H1 (cell line): Measurements from ENCODE around the gene CAPN2. TPM values are rescaled to one million over a fixed set of nuclear protein-coding genes. Genes with fewer than 3 reads are reported as not detected.

Experiments used
- CTCF ChIA-PET: fragments of 300-600 bp; sonication (Branson Sonifier 250); formaldehyde crosslinking; loops from one replicate; lab custom pipeline; 2021; ENCODE audit not compliant: partially characterized antibody; lab: Charles Lee
- POLR2A ChIA-PET: fragments of 300-600 bp; sonication (Branson Sonifier 250); formaldehyde crosslinking; loops from one replicate; lab custom pipeline; 2021; ENCODE audit warnings: inconsistent platforms; ENCODE audit not compliant: partially characterized antibody; lab: Charles Lee
- DNase-seq, 2 experiments: peaks; one replicate each; pipeline versions ENCODE4 v3.0.0 to v3.0.0-alpha.2; 2010 to 2022; ENCODE audit warnings: low spot score in 2 of 2, low read depth in 1 of 2, mixed read lengths in 1 of 2
- FAIRE-seq: peaks from 2 replicates; lab custom pipeline; 2011; peaks lifted over from hg19 to GRCh38; lab: Jason Lieb, UNC
- H2AFZ ChIP-seq: 2 replicates; pipeline ENCODE4 v1.8.1; 2012; ENCODE audit warnings: low read length, inconsistent platforms
- H2AK5ac ChIP-seq: 2 replicates; pipeline ENCODE4 v1.6.1; 2013; ENCODE audit warnings: low read depth, low read length
- H2BK120ac ChIP-seq: replicated peaks from 2 replicates; pipeline ENCODE3; 2013; ENCODE audit warnings: low read depth, low read length, inconsistent platforms
- H2BK12ac ChIP-seq: 2 replicates; pipeline ENCODE4 v1.6.1; 2013; ENCODE audit warnings: low read depth, low read length
- H2BK15ac ChIP-seq: 2 replicates; pipeline ENCODE4 v1.6.1; 2013; ENCODE audit warnings: low read length
- H2BK20ac ChIP-seq: 2 replicates; pipeline ENCODE4 v1.6.1; 2013; ENCODE audit warnings: low read length
- H2BK5ac ChIP-seq: 2 replicates; pipeline ENCODE4 v1.6.1; 2013; ENCODE audit warnings: low read depth, low read length
- H3K14ac ChIP-seq: 2 replicates; pipeline ENCODE4 v1.6.1; 2013; ENCODE audit warnings: inconsistent platforms; ENCODE audit not compliant: insufficient read length
- H3K18ac ChIP-seq: 2 replicates; pipeline ENCODE4 v1.6.1; 2013; ENCODE audit warnings: low read length; ENCODE audit errors: extremely low read depth
- H3K23ac ChIP-seq: 2 replicates; pipeline ENCODE4 v1.6.1; 2013; ENCODE audit warnings: inconsistent platforms; ENCODE audit not compliant: insufficient read length
- H3K23me2 ChIP-seq: 2 replicates; pipeline ENCODE4 v1.6.1; 2013; ENCODE audit warnings: low read depth, low read length
- H3K27ac ChIP-seq: 2 replicates; pipeline ENCODE4 v1.6.1; 2011; ENCODE audit warnings: low read depth, low read length, inconsistent platforms
- H3K27me3 ChIP-seq, 4 experiments: replicated peaks in 1 of 4; 1 replicate in 1 of 4; 2 replicates in 3 of 4; pipeline versions ENCODE4 v1.6.1 to v1.8.1; 2011 to 2013; ENCODE audit warnings: low read length in 3 of 4, mild to moderate bottlenecking in 3 of 4, inconsistent platforms in 2 of 4, mixed read lengths in 2 of 4, moderate library complexity in 1 of 4; ENCODE audit not compliant: control insufficient read depth in 3 of 4, insufficient read depth in 3 of 4; ENCODE audit errors: extremely low read depth in 1 of 4
- H3K36me3 ChIP-seq, 4 experiments: 2 replicates each; pipeline versions ENCODE4 v1.6.1 to v1.8.1; 2011 to 2013; ENCODE audit warnings: mild to moderate bottlenecking in 4 of 4, low read length in 3 of 4, moderate library complexity in 2 of 4, control low read depth in 1 of 4, inconsistent platforms in 1 of 4; ENCODE audit not compliant: insufficient read depth in 4 of 4, control insufficient read depth in 2 of 4
- H3K4ac ChIP-seq: replicated peaks from 2 replicates; pipeline ENCODE3; 2013; ENCODE audit warnings: low read length, low read depth, mixed read lengths, inconsistent platforms; ENCODE audit not compliant: insufficient read length
- H3K4me1 ChIP-seq, 4 experiments: replicated peaks in 1 of 4; 1 replicate in 1 of 4; 2 replicates in 3 of 4; pipeline versions ENCODE4 v1.6.1 to v1.8.1; 2011 to 2013; ENCODE audit warnings: low read length in 3 of 4, inconsistent platforms in 2 of 4, mixed read lengths in 1 of 4; ENCODE audit not compliant: insufficient read depth in 4 of 4, control insufficient read depth in 3 of 4
- H3K4me2 ChIP-seq, 2 experiments: 2 replicates each; pipeline versions ENCODE4 v1.6.1 to v1.8.1; 2011 to 2013; ENCODE audit warnings: low read depth in 2 of 2, low read length in 2 of 2, control low read depth in 1 of 2, inconsistent platforms in 1 of 2, mild to moderate bottlenecking in 1 of 2; ENCODE audit not compliant: insufficient read depth in 1 of 2
- H3K4me3 ChIP-seq, 4 experiments: fragments of 200-600, 300-600 bp in 1 of 4; sonication (generic), shearing (Covaris generic), sonication (Bioruptor Twin) in 1 of 4; 2 replicates each; pipeline versions ENCODE4 v1.5.1 to v1.8.1; 2011 to 2016; ENCODE audit warnings: low read length in 4 of 4, low read depth in 3 of 4, control low read depth in 2 of 4, inconsistent platforms in 2 of 4, mild to moderate bottlenecking in 2 of 4, mixed read lengths in 1 of 4, moderate library complexity in 1 of 4; ENCODE audit not compliant: insufficient read depth in 2 of 4; ENCODE audit errors: extremely low read depth in 1 of 4
- H3K56ac ChIP-seq: replicated peaks from 2 replicates; pipeline ENCODE3; 2013; ENCODE audit warnings: low read depth, mild to moderate bottlenecking, mixed read lengths, low read length, inconsistent platforms; ENCODE audit not compliant: insufficient read length
- H3K79me1 ChIP-seq: 2 replicates; pipeline ENCODE4 v1.6.1; 2013; ENCODE audit warnings: low read depth, low read length, control low read depth
- H3K79me2 ChIP-seq, 2 experiments: 2 replicates each; pipeline versions ENCODE4 v1.6.1 to v1.8.1; 2012 to 2013; ENCODE audit warnings: low read length in 2 of 2, mild to moderate bottlenecking in 2 of 2, inconsistent platforms in 1 of 2; ENCODE audit not compliant: insufficient read depth in 2 of 2, control insufficient read depth in 1 of 2
- H3K9ac ChIP-seq, 4 experiments: replicated peaks in 1 of 4; 1 replicate in 1 of 4; 2 replicates in 3 of 4; pipeline versions ENCODE4 v1.6.1 to v1.8.1; 2011 to 2013; ENCODE audit warnings: low read depth in 3 of 4, low read length in 3 of 4, control low read depth in 2 of 4, mild to moderate bottlenecking in 2 of 4, moderate library complexity in 2 of 4, inconsistent platforms in 1 of 4; ENCODE audit errors: extremely low read depth in 1 of 4
- H3K9me3 ChIP-seq, 2 experiments: 2 replicates each; pipeline versions ENCODE4 v1.6.1 to v1.8.1; 2012 to 2013; ENCODE audit warnings: mild to moderate bottlenecking in 2 of 2, moderate library complexity in 2 of 2, control low read depth in 1 of 2, inconsistent platforms in 1 of 2, low read depth in 1 of 2, low read length in 1 of 2, mixed read lengths in 1 of 2; ENCODE audit not compliant: insufficient read depth in 2 of 2
- H4K20me1 ChIP-seq, 2 experiments: replicated peaks in 1 of 2; 2 replicates each; pipeline versions ENCODE3 to v1.8.1; 2011 to 2013; ENCODE audit warnings: inconsistent platforms in 2 of 2, low read length in 2 of 2, mild to moderate bottlenecking in 1 of 2; ENCODE audit not compliant: insufficient read depth in 2 of 2, control insufficient read depth in 1 of 2
- H4K5ac ChIP-seq: 2 replicates; pipeline ENCODE4 v1.6.1; 2013; ENCODE audit warnings: low read length, low read depth, mixed read lengths, inconsistent platforms; ENCODE audit not compliant: insufficient read length
- H4K8ac ChIP-seq: 2 replicates; pipeline ENCODE4 v1.8.0; 2013; ENCODE audit warnings: mild to moderate bottlenecking, moderate library complexity, low read length, inconsistent platforms; ENCODE audit not compliant: insufficient read depth; ENCODE audit errors: extremely low read depth
- H4K91ac ChIP-seq: replicated peaks from 2 replicates; pipeline ENCODE3; 2013; ENCODE audit warnings: low read length, mixed read lengths, inconsistent platforms; ENCODE audit not compliant: insufficient read length
- BRCA1 ChIP-seq: IDR thresholded peaks from 2 replicates; pipeline ENCODE4 v1.6.1; 2012; ENCODE audit warnings: low read depth, low read length, improper control_type of control experiment
- CEBPB ChIP-seq: IDR thresholded peaks from 2 replicates; pipeline ENCODE4 v1.6.1; 2012; ENCODE audit warnings: low read depth, low read length
- CHD2 ChIP-seq: IDR thresholded peaks from 2 replicates; pipeline ENCODE4 v1.6.1; 2012; ENCODE audit warnings: low read length, improper control_type of control experiment
- EP300 ChIP-seq, 2 experiments: IDR thresholded peaks; 1 replicate in 1 of 2; 2 replicates in 1 of 2; pipeline ENCODE4 v1.6.1; 2011 to 2012; ENCODE audit warnings: low read depth in 2 of 2, low read length in 2 of 2, mild to moderate bottlenecking in 2 of 2, borderline replicate concordance in 1 of 2, inconsistent platforms in 1 of 2, moderate library complexity in 1 of 2
- FOSL1 ChIP-seq: IDR thresholded peaks from 2 replicates; pipeline ENCODE4 v1.6.1; 2011; ENCODE audit warnings: mild to moderate bottlenecking, low read depth, low read length, moderate library complexity; ENCODE audit not compliant: insufficient read depth
- HDAC6 ChIP-seq: IDR thresholded peaks from one replicate; pipeline ENCODE4 v1.7.1; 2012; ENCODE audit warnings: low read depth, mild to moderate bottlenecking, inconsistent platforms, low read length, moderate library complexity
- KDM5A ChIP-seq: fragments of 200-600 bp; IDR thresholded peaks from 2 replicates; pipeline ENCODE4 v1.7.1; 2012; ENCODE audit warnings: mild to moderate bottlenecking, low read length, inconsistent platforms, mixed read lengths
- PHF8 ChIP-seq: fragments of 200-600 bp; sonication (generic); conservative IDR thresholded peaks from 2 replicates; pipeline ENCODE4 v1.7.1; 2012; ENCODE audit warnings: low read depth, mild to moderate bottlenecking, inconsistent platforms, low read length, moderate library complexity
- RBBP5 ChIP-seq: IDR thresholded peaks from 2 replicates; pipeline ENCODE4 v1.7.1; 2012; ENCODE audit warnings: low read depth, mild to moderate bottlenecking, inconsistent platforms, low read length, moderate library complexity, borderline replicate concordance
- SIX5 ChIP-seq: IDR thresholded peaks from 2 replicates; pipeline ENCODE4 v1.6.1; 2011; ENCODE audit warnings: mild to moderate bottlenecking, low read depth, low read length
- SP1 ChIP-seq: IDR thresholded peaks from 2 replicates; pipeline ENCODE4 v1.6.1; 2011; ENCODE audit warnings: low read depth, low read length
- TBP ChIP-seq: IDR thresholded peaks from 2 replicates; pipeline ENCODE4 v1.6.1; 2011; ENCODE audit warnings: low read depth, low read length, improper control_type of control experiment
- TCF12 ChIP-seq: IDR thresholded peaks from 2 replicates; pipeline ENCODE4 v1.6.1; 2011; ENCODE audit warnings: low read depth, mild to moderate bottlenecking, low read length
- WGBS, 2 experiments: shearing (Covaris generic) in 1 of 2; methylation state at CpG; one replicate each; pipeline versions ENCODE4 v1.1.6 to v1.1.7; 2013 to 2015; ENCODE audit warnings: low lambda C conversion rate in 2 of 2, mixed read lengths in 2 of 2, inconsistent platforms in 1 of 2, low coverage in 1 of 2, missing lambda C conversion rate in 1 of 2; ENCODE audit not compliant: insufficient replicate concordance in 2 of 2, insufficient coverage in 1 of 2, insufficient read length in 1 of 2; ENCODE audit errors: extremely low coverage in 1 of 2, missing lambda C conversion rate in 1 of 2; 5-methylcytosine and 5-hydroxymethylcytosine counted together
- polyA plus RNA-seq, 7 experiments: library from polyadenylated mRNA; depleted of rRNA in 3 of 7; stranded (reverse) in 5 of 7; unstranded in 2 of 7; fragments of >200 nt in 5 of 7; fragments of 200-250 nt in 2 of 7; gene quantifications; 1 replicate in 5 of 7; 2 replicates in 1 of 7; 4 replicates in 1 of 7; pipeline versions ENCODE4 v1.2.1 to v1.2.3, GENCODE V29; 2011 to 2013; ENCODE audit warnings: missing spikeins in 2 of 7, mixed read lengths in 2 of 7
- total RNA-seq: library from RNA; stranded (reverse); fragmentation: NEBNext Ultra II Directional; extraction: Animal tissue kit (Norgen Biotek cat#: 25700); gene quantifications from 2 replicates; pipeline ENCODE4 v1.2.1, GENCODE V29; 2021

Gene CAPN2
- total and polyA plus RNA-seq, 2 of the 8 experiments (the other 6 are each of a cell fraction or from before 2014, with no cell fraction given) = 9.2 to 10.3 TPM

DNA sequence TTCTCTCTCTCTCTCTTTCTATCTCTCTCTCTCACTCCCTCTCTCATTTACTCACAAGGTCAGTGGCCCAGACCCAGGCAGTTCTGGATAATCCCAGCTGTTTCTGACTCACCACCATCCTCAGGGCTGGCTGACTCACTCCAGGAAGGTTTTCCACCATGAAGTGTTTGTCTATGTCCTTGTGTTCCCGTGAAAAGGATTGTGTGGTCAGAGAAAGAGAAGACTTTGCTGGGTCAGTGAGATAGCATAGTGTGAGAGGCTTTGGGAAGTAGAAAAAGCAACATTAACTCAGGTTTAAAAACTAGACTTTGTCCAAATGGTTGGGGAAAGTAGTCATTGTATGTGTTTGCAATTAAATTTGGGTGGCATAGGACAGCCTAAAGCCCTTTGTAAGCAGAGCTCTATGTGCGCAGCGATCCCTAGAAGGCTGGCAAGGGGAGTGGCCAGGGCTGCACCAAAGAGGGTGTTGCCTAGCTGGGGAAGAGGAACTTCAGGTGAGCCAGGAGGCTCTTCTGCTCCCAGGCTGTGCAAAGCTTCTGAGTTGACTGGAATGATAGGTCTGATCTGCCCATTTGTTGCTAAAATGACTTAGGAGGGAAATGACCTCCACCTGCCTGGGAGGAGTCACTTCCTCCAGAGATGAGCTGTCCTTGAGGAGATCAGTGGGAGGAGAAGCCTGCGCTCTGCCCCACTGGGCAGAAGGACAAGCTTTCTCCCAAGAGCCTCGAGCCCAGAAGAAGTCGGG lies 4.9 kb upstream of the CAPN2 start:
- no peak overlapping the region for H3K4me2 ChIP-seq
- no peak overlapping the region for H3K56ac ChIP-seq
- no peaks in the 10 kb centered on the region for H3K9me3 ChIP-seq
- peak overlapping the region; percentile 16; the same call in 1 of the 2 replicates for H2BK5ac ChIP-seq
- no peak overlapping the region for H4K91ac ChIP-seq
- no peak overlapping the region for H2BK20ac ChIP-seq
- H2AK5ac ChIP-seq = 0 out of 2 replicates have a peak overlapping the region, but pooled peaks have one; percentile 34
- peaks cover under 1% of the 10 kb centered on the region; the same call in 1 of the 2 replicates for H3K23me2 ChIP-seq
- no peak overlapping the region for H2BK120ac ChIP-seq
- H4K5ac ChIP-seq = no peak overlapping the region
- ChIA-PET CTCF (interaction anchor here (0.8 to 5.6 kb wide), 12 partner anchors 9 to 151 kb away, joined by 3 to 62 read pairs (median 4); no protein-coding TSS in a partner anchor), POLR2A (interaction anchor here (1.0 to 1.5 kb wide), 3 partner anchors 10 to 139 kb away, joined by 3 read pairs; partner anchors contain the start of gene TP53BP2)
- H3K18ac ChIP-seq = no peak overlapping the region; the same call in 1 of the 2 replicates
- no peak overlapping the region for H3K4ac ChIP-seq
- WGBS, 2 experiments = 87% methylated on average over 6 of the region's 6 CpGs; no CpG with 5 or more reads in 1 of the 2 experiments
- DNase-seq (no peak), FAIRE-seq (no peak)
- H3K4me1 ChIP-seq = peaks cover 0 to 3% (median 0%) of the 10 kb centered on the region in 4 experiments; a peak in 3 of 7 replicates
- no peaks in the 10 kb centered on the region for H3K36me3 ChIP-seq
- H3K23ac ChIP-seq = no peak overlapping the region
- no peak overlapping the region for H3K4me3 ChIP-seq
- H3K9ac ChIP-seq = no peak overlapping the region
- no peak overlapping the region for H4K8ac ChIP-seq
- no peak overlapping the region for H2BK15ac ChIP-seq
- no peak overlapping the region for H3K27ac ChIP-seq
- no peak overlapping the region for H2BK12ac ChIP-seq
- H3K79me1 ChIP-seq = no peaks in the 10 kb centered on the region
- H3K14ac ChIP-seq = no peak overlapping the region
- peak overlapping the region; percentile 63; the same call in 1 of the 2 replicates for H2AFZ ChIP-seq
- no peaks in the 10 kb centered on the region for H4K20me1 ChIP-seq
- peaks cover 0 to 10% (median 5%) of the 10 kb centered on the region in 4 experiments; a peak in 4 of 7 replicates for H3K27me3 ChIP-seq
- no peaks in the 10 kb centered on the region for H3K79me2 ChIP-seq
- no peak for TF ChIP-seq EP300 (IDR thresholded peaks at IDR 0.05; ENCODE audit: borderline replicate concordance in 1 of 2, low read depth in 2 of 2, low read length in 2 of 2)
- no peak for TF ChIP-seq RBBP5
- TF ChIP-seq TBP = no peak
- TF ChIP-seq FOSL1 = no peak
- no peak for TF ChIP-seq BRCA1
- TF ChIP-seq PHF8 = no peak
- TF ChIP-seq SP1 = no peak
- no peak for TF ChIP-seq CHD2
- no peak for TF ChIP-seq HDAC6
- no peak for TF ChIP-seq CEBPB
- TF ChIP-seq KDM5A = no peak
- TF ChIP-seq SIX5 = no peak
- no peak for TF ChIP-seq TCF12
